ENCODE measurements around the gene ACOXL. TPM values are rescaled to one million over a fixed set of nuclear protein-coding genes. Genes with fewer than 3 reads are reported as not detected.

Gene ACOXL
- total RNA-seq, 1 donor: not detected

GRCh38 chr2:110780461-110780860 is 48.1 kb downstream of the ACOXL start:
- Histone ChIP-seq H3K4me1 (ENCODE audit: insufficient read depth, low read length) (no peaks in the 10 kb centered on the region), H4K20me1 (ENCODE audit: insufficient read depth, low read length) (no peaks in the 10 kb centered on the region), H3K4me2 (ENCODE audit: insufficient read depth, low read length) (no peak overlapping the region), H3K4me3 (ENCODE audit: insufficient read depth, low read length) (no peak overlapping the region), H3K27me3 (ENCODE audit: insufficient read depth, low read length) (peaks cover 21% of the 10 kb centered on the region), H2AFZ (ENCODE audit: low read length) (no peak overlapping the region), H3K79me2 (ENCODE audit: insufficient read depth, low read length) (no peaks in the 10 kb centered on the region), H3K9me3 (ENCODE audit: low read depth, low read length) (no peaks in the 10 kb centered on the region), H3K36me3 (ENCODE audit: insufficient read depth, low read length) (no peaks in the 10 kb centered on the region), H3K27ac (ENCODE audit: low read depth, low read length) (no peak overlapping the region)
- DNase-seq (ENCODE audit: insufficient read length, low spot score, missing footprints): no peak
- TF ChIP-seq CTCF (IDR thresholded peaks at IDR 0.05; ENCODE audit: extremely low read depth, low read depth, low read length): no peak

GRCh38 chr2:110783196-110783873 is 51.0 kb downstream of the ACOXL start:
- H3K36me3 ChIP-seq (ENCODE audit: insufficient read depth, low read length): no peaks in the 10 kb centered on the region
- H3K9me3 ChIP-seq (ENCODE audit: low read depth, low read length): no peaks in the 10 kb centered on the region
- no peak for DNase-seq (ENCODE audit: insufficient read length, low spot score, missing footprints)
- H3K4me3 ChIP-seq (ENCODE audit: insufficient read depth, low read length): no peak overlapping the region
- H2AFZ ChIP-seq (ENCODE audit: low read length): no peak overlapping the region
- H3K79me2 ChIP-seq (ENCODE audit: insufficient read depth, low read length): no peaks in the 10 kb centered on the region
- no peak overlapping the region for H3K27ac ChIP-seq (ENCODE audit: low read depth, low read length)
- H3K4me1 ChIP-seq (ENCODE audit: insufficient read depth, low read length): no peaks in the 10 kb centered on the region
- no peak for TF ChIP-seq CTCF (IDR thresholded peaks at IDR 0.05; ENCODE audit: extremely low read depth, low read depth, low read length)
- H4K20me1 ChIP-seq (ENCODE audit: insufficient read depth, low read length): no peaks in the 10 kb centered on the region
- no peak overlapping the region for H3K4me2 ChIP-seq (ENCODE audit: insufficient read depth, low read length)
- peaks cover 17% of the 10 kb centered on the region for H3K27me3 ChIP-seq (ENCODE audit: insufficient read depth, low read length)

- H3K27me3 ChIP-seq (ENCODE audit: insufficient read depth, low read length): peaks cover 21% of the 10 kb centered on the region
- H4K20me1 ChIP-seq (ENCODE audit: insufficient read depth, low read length): no peaks in the 10 kb centered on the region
- TF ChIP-seq CTCF (IDR thresholded peaks at IDR 0.05; ENCODE audit: extremely low read depth, low read depth, low read length): no peak
- no peak overlapping the region for H3K4me3 ChIP-seq (ENCODE audit: insufficient read depth, low read length)
- DNase-seq (ENCODE audit: insufficient read length, low spot score, missing footprints): no peak
- no peaks in the 10 kb centered on the region for H3K4me1 ChIP-seq (ENCODE audit: insufficient read depth, low read length)
- H3K36me3 ChIP-seq (ENCODE audit: insufficient read depth, low read length): no peaks in the 10 kb centered on the region
- no peak overlapping the region for H3K27ac ChIP-seq (ENCODE audit: low read depth, low read length)
- H3K9me3 ChIP-seq (ENCODE audit: low read depth, low read length): no peaks in the 10 kb centered on the region
- no peak overlapping the region for H3K4me2 ChIP-seq (ENCODE audit: insufficient read depth, low read length)
- no peaks in the 10 kb centered on the region for H3K79me2 ChIP-seq (ENCODE audit: insufficient read depth, low read length)
- H2AFZ ChIP-seq (ENCODE audit: low read length): no peak overlapping the region
Measured at GRCh38 chr2:110784047-110784631, 51.8 kb downstream of the ACOXL start.

- no peak for DNase-seq (ENCODE audit: insufficient read length, low spot score, missing footprints)
- H3K27me3 ChIP-seq (ENCODE audit: insufficient read depth, low read length): peaks cover 25% of the 10 kb centered on the region
- H3K4me3 ChIP-seq (ENCODE audit: insufficient read depth, low read length): no peak overlapping the region
- no peaks in the 10 kb centered on the region for H3K79me2 ChIP-seq (ENCODE audit: insufficient read depth, low read length)
- no peaks in the 10 kb centered on the region for H4K20me1 ChIP-seq (ENCODE audit: insufficient read depth, low read length)
- H3K36me3 ChIP-seq (ENCODE audit: insufficient read depth, low read length): no peaks in the 10 kb centered on the region
- no peaks in the 10 kb centered on the region for H3K9me3 ChIP-seq (ENCODE audit: low read depth, low read length)
- H3K27ac ChIP-seq (ENCODE audit: low read depth, low read length): no peak overlapping the region
- H3K4me1 ChIP-seq (ENCODE audit: insufficient read depth, low read length): no peaks in the 10 kb centered on the region
- no peak overlapping the region for H2AFZ ChIP-seq (ENCODE audit: low read length)
- TF ChIP-seq CTCF (IDR thresholded peaks at IDR 0.05; ENCODE audit: extremely low read depth, low read depth, low read length): no peak
- no peak overlapping the region for H3K4me2 ChIP-seq (ENCODE audit: insufficient read depth, low read length)
Measured at GRCh38 chr2:110785439-110785838, 53.1 kb downstream of the ACOXL start.
